RPMI8226 (cell line): Measurements from ENCODE around the gene TLE3.

Experiments used
- DNase-seq: peaks from one replicate; pipeline ENCODE4 v3.0.0-alpha.2; 2015

TLE3 gene

DNA sequence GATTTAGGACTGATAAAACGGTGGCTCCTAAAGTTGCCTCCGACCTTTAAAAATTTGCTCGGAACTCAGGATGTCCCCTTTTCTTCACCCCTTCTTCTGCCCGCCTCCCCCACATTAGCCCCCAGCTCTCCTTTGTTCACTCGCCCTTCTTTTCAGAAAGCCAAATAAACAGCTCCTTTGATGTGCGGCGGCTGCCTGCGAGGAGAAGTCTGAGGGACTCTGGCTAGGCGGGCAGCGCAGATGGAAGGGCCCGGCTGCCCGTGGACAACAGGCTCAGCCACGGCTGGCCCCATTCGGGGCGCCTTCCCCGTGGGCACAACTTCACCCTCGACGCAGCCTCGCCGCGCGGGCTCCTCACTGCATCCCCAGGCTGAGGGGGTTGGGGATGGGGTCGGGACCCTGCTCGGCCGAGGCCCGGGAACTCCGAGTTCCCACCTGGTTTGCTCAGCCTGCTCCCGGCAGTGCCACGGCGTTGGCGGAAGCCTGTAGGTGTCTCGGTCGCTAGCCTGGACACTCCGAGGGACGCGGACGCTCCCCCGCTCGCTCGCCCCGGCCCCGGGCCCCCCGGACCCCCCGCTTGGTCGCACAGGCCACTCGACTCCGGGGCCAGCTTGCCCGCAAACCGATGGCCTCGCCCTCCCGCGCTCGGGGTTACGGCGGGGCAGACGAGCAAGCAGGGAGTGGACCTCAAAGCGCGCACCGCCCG lies 897 bp upstream of the TLE3 start:
- DNase-seq, result peak; percentile 66

DNA sequence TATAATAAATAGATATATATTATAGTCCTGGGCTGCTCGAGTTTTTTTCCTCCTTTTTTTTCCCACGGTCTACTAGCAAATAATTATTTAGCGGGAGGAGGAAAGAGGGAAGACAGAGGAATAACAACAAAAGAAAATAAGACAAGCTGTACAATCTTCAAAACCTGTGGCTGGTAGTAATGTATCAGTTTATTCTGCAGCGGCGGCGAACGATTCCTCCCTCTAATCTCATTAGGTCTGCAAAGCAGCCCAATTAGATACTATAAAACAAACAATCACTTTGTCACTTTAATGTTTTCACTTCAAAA lies 390 bp upstream of the TLE3 start:
- peak; percentile 55 for DNase-seq

DNA sequence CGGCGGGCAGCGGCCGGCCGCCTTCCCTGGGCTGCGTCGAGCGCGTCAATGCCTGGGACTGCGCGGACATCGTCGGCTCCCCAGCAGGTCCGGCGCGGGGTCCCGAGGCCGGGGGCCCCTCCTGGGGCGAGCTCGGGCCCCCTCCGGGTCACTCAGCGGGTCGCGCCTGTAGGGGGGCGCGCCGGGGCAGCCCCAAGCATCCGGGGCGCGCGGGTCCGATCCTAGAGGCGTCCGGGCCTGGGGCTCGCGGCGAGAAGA lies 725 bp downstream of the TLE3 start:
- DNase-seq, result no peak

DNA sequence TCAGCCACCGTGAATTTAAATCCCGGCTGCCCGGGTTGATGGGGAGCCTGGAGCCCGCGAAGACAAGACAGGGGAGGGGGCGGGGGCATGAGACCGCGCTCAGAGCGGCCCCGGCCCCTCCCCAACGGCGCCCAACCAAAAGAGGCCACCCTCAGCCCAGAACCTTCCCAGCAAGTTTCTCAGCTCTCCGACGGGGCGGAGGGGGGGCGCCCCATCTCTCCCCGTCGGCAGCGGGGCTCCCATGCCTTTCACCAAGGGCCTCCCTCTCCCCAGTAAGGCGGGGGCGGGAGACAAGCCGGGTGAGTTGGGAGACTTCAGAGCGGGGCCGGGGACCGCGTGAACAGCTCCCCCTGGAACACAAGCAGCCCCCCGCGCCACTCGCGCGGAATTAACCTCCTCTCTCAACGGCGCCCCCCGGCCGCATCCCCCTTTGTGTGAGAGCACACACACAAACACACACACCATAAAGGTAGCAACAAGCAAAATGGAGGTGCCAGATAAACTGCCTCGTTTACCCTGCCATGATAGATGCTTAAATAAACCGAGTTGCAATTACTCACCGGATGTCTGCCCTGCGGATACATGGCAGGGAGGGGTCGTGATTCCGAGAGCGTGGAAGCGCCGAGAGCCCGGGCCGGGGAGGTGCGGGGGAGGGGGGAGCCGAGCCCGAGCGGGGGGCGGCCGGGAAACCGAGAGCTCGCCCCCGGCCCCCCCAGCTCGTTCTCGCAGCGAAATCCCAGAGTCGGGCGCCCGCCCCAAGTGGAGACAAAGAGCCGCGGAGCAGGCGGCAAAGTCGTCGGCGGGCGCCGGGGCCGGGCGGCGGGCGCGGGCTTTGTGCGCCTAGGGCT lies 1.3 kb downstream of the TLE3 start:
- DNase-seq, result peak; percentile 63

DNA sequence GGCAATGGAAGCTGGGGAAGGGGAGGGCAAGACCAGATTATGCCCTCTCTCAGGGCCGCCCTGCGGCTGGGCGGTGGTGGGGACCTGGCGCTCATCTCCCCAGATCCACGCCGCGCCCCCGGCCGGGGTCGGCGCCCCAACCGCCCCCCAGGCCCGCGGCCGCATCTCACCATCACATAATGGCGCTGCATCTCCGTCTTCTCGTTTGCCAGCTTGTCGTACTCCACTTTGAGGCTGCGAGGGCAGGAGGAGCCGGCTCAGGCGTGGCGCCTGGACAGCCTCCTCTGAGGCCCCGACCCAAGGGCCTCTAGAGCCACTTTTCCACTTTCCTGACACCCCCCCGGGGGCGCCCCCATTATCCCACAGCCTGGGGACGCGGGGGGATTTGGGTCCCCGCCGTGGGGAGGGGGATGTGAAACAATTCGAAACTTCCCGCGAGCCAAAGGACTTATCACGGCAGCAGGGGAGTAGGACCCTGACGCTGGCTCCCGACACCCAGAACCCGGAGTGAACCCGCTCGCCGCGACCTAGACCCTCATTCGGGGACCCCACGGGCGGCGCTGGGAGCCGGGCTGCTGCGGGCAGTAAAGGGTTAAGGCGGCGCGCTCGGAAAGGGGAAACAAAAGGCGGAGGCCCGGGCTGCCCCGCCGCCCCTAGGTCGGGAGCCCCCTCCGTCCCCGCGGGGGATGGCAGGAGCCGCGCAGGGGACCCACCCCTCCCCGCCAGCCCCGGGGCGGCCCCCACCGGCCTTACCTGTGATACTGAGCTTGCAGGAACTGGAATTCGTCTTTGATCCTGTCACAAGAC lies 2.1 kb downstream of the TLE3 start:
- peak; percentile 77 for DNase-seq

DNA sequence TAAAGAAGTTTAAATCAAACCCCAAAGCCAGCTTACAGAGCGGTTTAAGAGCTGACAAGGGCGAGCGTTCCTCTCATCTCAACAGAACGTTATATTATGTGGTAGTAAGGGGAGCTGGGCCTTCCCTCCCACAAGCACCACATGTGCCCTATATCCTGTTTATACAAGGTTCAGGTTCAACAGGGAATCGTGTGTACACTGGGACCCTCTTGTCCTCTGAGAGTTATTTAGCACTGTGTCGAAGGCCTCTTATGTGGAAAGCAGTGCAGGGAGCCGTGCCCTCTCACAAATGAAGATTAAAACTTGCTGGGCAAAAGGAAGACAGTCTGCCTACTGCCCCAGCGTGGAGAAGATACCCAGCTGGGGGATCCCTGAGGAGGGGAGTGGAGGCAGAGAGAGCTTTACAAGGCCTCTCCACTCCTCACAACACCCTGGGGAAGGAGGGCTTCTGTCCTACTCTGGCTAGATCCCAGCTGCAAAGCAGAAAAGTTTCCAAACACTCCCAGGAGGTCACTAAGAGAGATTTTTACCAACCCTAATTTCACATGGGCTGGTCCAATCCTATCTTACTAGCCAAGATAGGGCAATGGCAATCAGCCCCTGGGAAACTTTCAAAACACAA lies 2.9 kb downstream of the TLE3 start:
- no peak for DNase-seq

DNA sequence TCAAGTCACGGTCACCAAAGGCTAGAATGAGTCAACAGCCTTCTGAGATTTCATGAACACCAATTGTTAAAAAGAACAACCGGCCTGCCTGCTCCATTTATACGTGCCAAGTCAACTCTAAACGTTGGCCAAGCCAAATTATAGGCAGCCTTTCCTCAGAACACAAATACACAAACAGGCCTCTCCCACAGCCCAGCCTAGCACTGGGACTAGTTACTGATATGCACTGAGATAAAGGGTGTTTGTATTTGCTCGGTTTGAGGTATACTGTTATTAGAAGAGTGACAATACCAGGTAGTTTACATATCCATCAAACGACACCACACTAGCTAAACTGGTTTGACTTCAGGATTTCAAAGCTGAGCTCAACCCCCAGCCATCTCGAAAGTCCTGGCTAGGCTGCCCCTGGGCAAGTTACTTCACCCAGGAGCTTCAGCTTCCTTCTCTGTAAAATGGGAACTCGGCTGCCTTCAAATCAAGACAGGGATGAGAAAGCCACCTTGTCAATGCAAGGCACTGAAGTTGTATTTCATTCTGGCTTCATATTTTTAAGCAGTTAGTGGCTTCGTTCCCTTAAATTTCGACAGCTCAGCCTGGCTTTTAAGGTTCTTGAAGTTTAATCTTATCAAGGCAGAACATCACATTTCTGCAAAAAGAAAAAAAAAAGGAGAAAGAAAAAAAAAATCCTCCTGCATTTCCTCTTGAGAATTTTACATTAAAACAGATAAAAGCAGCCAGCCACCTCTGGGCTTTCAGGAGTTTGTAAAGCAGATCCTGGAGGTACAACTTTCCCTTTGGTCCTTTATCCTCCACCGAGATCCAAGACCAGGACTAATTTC lies 4.0 kb downstream of the TLE3 start:
- DNase-seq, result no peak

DNA sequence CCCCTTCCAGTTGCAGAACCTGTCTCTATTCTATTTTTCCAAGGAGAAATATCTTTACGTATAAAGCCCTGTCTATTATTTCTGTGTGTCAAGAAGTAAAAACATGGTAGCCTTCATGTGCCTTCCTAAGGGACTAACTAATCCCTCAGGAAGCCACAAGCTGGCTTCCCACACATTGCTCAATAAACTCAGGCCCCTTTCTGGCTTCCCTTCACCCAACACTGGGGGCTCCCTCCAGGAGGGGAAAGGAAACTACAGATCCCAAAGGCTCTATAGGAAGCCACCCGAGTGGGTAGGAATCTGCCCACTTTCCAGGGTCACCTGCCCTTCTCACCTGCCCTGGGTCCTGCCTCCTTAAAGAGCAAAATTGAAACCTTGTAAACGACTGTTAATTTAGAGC lies 4.6 kb downstream of the TLE3 start:
- no peak for DNase-seq

DNA sequence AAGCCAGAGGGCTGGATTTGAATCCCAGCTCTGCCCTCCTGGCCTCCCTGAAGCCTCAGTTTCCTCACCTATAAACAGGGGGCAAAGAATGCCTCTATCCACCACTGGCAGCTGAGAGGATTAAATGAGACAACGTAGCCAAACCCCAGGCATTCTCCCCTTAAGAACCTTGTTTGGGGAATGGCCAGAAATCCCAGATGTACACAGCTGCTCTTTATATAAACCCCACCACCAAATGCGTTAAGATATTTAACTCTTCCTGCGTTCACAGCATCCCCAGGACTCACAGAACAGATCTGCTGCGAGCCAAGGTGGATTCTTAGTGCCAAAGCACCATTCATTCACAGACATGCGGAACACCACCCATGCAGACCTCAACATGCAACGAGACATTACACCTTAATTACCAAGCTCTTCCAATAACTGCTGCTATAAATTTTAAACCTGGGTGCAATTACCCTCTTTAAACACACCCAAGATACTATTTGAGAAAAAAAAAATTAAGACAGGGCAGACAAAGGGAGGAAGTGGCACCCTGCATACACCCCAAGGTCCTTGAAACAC lies 5.2 kb downstream of the TLE3 start:
- DNase-seq, result no peak

DNA sequence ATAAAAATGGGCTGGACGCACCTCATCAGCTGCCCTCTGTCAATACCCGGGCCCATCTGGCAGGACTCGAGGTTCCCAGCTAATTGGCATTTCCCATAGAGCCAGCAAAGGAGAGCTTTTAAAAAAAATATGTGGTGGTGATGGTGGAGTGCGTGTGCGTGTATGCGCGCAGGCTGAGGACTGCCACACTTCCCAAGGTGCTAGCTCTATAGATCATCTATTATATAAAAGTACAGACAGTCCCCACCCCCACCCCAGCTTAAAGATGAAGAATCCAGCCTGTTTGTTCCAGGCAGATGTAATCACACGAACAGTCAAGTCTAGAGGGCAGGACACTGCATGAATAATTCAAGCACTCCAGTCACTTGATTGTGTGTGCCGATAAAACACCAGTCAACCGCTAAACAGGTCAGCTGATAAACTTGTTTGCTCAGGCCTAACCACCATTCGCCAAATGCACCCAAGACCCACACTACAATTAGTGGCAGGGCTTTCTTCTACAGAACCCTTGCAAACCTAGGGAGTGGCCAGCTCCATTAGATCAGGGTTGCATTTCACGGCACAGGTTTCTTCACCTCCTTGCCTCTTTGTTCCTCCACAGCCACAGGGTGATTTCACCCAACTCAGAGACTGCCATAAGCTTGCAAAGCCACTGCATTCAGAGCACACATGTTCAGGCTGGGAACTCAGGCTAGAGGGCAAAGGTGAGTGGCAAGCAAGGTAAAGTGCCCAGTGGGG lies 5.8 kb downstream of the TLE3 start:
- DNase-seq, result no peak

DNA sequence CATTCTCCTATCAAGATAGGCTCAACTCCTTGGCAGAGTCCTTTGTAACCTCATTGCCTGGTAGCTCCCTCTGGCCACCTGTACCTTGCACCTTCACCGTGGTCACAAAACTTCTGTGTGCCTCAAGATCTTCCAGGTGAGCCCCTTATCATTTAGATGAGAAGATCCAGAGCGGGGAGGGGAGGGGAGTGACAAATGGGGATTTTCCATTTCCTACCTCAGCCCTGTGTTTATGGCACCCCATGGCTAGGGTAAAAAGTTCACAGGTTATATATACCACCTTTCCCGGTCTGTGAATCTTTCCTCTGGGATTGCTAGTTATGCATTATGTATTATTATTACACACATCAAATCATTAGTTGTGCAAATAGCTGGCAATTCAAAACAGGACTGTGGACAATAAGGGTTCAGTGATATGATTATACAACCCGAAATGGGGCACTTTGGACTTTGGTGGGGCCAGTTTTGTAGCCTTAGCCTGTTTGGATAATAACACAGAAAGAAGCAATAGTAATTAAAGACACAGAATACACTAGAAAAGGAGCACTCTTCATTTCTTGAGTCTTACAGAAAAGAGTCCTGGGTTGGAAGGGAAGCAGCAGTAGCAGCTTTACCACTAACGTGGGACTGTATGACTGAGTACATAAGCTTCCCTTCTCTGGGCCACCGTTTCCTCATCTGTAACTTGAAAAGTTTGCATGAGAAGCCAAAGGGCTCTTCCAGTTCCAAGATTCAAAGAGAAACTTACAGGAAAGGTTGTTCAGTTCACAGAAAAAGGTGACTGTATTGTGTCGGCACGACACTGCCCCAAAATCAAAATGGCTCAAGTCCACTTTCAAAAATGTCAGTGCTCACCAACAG lies 7.1 kb downstream of the TLE3 start:
- DNase-seq, result no peak

DNA sequence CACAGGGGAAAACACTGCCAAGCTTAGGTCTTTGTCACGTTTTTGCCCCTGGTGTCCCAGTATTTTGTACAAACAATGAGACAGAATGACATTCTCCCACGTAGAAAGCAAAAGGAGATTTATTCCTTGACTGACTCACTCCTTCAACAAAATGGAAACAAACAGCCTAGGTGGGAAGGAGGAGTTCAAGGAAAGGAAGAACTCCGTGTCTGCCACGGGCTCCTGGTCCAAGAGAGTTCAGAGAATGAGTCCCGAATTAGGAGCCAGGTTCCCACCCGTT lies 8.1 kb downstream of the TLE3 start:
- no peak for DNase-seq

DNA sequence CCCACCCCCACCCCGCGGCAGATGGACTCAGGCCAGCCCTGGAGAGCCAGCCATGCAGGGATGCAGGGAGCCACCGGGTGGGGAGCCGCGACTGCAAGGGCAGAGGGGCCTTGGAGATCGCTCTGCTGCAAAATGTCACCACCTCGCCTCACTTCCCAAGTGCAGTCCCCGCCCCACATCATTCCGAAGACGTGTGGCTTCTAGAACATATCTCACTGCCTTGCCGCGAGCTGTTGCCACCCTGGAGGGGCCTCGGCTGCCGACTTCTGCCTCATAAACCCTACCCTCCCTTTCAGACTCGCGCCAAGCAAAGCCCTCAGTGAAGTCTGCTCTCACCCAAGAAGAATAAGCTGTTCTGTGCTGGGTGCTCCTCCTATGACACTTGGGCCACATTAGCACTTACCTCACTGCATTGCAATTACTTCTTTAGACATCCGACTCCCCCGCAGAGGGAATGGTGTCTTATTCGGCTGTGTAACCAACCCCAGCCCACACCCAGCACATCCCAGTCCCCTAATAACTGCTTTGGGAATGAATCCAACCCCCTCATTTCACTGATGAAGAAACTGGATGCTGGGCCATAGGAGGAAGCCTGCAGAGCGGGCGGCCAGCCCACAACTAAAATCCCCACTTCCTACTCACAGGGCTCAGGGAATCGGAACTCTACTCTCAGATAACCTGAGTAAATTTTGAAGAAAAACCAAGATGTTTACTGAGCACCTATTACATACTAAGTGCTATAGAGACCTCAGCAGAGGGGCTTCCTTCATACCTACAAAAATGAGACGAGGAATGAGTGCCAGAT lies 8.6 kb downstream of the TLE3 start:
- no peak for DNase-seq

DNA sequence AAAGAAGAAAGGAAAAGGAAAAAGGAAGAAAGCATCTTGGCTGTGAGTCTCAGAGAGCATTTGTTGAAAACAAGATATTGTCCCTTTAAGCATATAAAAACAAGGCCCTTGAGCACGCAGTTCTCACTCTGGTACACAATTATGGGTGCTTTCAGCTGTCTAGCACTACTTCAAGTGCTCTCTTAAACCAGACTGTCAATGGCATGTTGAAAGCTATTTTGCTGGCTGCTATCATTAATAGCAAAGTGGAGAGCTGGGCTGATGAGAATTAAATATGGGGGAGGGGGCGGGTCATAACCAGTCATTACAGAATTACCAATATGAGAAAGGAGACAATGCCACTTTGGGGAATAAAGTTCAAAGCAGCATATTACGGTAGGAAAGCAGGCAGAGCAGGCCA lies 9.3 kb downstream of the TLE3 start:
- no peak for DNase-seq

DNA sequence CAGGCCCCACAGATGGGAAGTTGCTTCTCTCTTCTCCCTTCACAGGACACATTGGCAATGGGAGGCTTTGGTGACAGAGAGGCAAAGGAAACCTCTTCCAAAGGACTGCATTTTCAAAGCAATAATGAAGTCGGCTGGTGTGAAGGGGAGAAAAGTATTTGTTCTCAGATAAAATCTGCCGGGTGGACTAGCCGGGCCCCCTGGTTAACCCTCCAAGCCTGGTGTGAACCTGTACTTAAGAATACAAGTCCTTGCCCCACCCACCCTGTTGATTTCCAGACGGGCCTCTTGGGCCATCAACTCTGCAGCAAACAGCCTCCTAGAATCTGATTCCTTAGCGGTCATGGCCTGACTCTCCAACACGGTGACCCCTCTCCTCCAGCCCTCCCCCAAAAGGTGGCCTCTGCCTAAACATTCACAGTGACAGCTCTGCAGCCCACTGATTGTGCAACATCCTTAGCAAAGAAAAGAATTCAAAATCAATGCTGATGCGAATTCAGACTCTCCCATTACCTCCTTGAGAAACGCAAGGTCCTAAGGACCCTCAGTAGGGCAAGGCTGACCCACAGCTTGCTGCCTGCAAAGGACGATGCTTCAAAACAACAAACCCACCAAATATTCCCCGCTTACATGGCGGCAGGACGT lies 9.9 kb downstream of the TLE3 start:
- no peak for DNase-seq

DNA sequence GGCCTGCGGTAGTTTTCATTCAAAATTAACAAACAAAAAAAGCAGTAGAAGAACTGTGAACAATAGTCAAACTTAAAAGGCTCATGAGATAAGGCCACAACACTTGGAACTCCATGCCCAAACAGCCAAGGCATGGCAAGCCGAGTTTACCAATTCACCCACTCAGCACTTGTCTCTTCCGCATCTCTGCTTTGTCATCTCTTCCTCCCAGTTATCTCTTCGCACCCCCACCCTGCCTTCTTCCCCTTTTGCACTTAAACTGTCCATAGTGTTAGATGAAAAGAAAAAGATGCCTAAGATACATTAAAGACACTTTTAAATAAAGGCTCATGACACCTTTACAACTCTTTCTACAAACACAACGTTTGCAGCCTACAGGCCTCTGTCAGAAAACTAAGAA lies 11.1 kb downstream of the TLE3 start:
- DNase-seq, result no peak

DNA sequence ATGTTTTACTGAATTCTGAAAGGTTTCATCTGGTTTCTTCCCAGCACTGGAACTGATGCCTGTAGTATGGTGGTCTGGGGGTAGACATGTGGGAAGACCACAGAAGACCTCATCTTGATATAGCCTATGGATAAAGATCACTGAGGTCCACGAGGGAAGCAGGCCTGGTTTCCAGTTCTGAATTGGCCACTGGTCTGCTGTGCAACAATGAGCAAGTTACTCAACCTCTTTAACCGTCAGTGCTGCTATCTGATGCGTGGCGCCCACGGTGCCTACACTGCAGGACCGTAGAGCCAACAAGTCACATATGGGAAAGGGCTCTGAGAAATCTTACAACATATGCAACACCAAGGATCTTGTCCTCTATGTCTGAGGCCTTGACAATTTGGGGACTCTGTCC lies 13.3 kb downstream of the TLE3 start:
- DNase-seq, result no peak

DNA sequence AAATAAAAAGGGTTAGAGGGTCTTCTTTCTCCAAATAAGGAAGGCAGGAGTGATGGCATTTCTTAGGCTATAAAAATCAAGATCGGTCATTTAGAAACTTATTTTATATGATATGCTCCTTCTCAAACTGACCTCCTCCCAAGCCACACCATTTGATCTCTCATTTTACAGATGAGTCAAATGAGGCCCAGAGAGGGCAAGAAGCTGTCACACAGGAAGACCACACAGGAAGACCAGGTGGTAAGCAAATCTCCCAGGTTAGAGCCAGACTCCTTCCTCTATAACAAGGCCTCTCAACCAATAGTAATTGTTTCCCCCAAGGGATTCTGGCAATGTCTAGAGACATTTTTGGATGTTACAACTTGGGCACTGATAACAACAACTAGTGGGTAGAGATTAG lies 13.8 kb downstream of the TLE3 start:
- DNase-seq, result no peak

DNA sequence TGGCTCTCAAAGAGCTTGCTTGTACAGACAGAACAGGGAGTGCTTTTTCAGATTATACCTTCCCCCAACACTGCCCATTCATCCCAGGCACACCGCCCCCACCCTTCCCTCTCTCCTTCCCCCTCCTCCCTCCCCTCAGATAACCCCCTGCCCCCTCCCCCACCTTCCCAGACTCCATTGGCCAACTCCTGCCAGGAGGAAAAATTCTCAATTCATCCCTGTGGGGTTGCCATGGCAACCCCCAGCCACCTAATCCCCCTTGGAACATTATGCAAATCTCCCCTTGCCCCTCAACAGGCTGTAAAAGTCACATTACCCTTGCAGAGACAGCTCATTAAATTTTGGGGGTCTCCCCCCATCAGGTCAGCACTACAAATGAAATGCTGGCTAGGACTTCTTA lies 14.3 kb downstream of the TLE3 start:
- DNase-seq, result no peak
